GM18951 (cell line): Measurements from ENCODE around the gene PAPOLB.

Experiments
- POLR2A ChIP-seq: IDR thresholded peaks from 4 replicates; pipeline ENCODE4 v1.6.1; 2011; ENCODE audit warnings: mild to moderate bottlenecking; ENCODE audit not compliant: insufficient read length, insufficient read depth; ENCODE audit errors: extremely low read depth
- in situ Hi-C: fragments of 300-500 bp; cut with MboI; formaldehyde crosslinking; loops from one replicate; pipeline ENCODE4 v1.12.0; 2022; ENCODE audit warnings: low sequenced_read_pairs, mixed read lengths, inconsistent platforms; ENCODE audit not compliant: unreplicated experiment

The PAPOLB gene

DNA sequence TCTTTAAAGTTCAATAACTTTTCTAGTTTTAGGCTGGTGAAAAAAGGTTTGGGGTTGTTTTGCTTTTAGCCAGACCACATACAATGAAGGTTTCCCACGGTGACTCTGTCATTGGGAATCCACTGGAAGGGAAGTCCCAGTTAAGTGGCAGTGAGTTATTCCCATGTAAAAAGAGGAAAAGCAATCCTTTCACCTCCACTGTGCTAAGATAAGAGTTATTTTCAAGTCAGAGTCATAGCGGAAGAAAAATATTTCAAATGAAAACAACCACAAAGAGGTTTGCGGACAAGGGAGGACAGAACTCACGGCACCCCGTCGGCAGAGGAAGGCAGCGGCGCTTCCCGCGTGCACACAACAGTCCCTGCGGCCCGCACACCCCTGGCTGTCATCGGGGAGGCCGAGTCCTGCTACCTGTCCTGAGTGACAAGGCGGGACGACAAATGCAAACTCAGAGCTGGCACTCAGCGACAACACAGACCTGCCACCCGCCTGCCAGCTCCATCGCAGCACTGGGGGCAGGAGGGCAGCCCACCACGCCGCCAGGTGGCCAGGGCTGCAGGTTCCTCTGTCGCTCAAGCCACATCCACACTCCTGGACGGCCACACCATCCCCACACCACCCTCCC is 9.3 kb upstream of the PAPOLB start:
- no peak for TF ChIP-seq POLR2A
- in situ Hi-C loops = loop anchor here (25.0 kb wide), 1 partner anchor 216 kb away; no protein-coding TSS in a partner anchor

DNA sequence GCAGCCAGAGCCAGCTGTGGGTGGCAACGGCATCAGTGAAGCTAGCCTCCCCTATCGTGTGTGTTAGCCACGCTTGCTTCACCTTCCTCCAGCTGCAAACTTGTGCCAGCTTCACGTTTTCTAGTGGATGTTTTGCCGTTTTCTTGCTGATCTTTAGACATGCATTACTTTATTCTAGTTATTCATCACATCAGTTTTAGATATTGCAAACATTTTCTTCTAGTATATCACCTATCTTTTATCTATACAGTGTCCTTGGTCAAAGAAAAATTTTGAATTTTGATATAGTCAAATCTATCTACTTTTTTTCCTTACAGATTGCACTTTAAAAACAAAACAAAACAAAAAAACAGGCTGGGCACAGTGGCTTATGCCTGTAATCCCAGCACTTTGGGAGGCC is 6.7 kb upstream of the PAPOLB start:
- TF ChIP-seq POLR2A = no peak
- in situ Hi-C loops = loop anchor here (25.0 kb wide), 1 partner anchor 219 kb away; no protein-coding TSS in a partner anchor

DNA sequence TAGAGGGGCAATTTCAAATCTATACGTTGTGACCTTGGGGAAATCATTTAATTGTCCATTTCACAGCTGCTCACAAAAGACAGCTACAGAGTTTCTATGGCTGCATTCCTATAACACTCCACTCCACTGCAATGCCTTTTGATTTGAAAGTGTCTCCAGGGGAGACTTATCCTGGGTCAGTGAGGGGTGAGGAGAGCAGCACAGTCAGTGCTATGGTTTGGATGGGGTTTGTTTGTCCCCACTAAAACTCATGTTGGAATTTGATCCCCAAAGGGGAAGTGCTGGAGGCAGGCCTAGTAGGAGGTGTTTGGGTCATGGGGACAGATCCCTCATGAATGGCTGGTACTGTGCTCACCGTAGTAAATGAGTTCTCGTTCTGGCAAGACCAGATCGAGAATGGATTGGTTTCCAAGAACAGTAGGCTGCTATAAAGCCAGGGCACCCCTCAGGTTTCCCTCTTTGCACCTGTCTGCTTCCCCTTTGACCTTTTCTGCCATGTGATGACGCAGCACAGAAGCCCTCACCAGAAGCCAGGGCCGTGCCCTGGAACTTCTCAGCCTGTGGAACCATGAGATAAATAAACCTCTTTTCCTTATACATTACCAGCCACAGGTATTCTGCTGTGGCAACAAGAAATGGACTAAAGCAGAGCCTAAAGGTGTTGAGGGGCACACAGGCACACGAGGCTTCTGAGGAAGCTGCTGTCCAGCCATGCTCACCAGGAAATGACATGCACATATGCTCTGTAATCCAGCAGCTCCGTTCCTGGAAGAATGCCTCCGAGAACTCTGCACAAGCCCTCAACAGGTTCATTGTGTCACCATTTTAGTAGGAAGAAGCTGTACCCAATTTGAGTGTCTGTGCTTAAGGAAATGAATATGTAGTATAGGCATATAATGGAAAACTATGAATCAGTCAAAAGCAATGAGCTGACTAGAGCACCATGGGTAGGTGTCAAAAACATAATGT is 5.0 kb upstream of the PAPOLB start:
- in situ Hi-C loops = loop anchor here (25.0 kb wide), 1 partner anchor 220 kb away; no protein-coding TSS in a partner anchor
- TF ChIP-seq POLR2A = no peak

DNA sequence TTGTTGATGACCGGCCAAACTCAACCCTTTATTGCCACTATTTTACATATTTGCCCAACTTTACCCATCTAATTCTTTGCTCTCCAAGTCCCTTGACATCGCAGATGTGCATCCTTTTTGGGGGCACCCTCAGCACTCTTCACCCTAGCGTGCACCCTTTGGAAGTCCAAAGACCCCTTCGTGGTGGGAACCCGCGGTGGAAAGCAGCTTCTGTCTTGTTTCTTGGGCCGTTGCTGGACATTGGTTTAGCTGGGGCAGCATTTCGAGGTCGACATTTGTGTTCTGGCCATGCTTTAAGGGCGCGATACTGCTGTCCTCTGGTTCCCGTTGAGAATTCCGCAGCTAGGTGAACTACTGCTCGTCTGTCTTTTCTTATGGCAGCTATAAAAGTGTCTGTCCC is 326 bp upstream of the PAPOLB start:
- in situ Hi-C loops = loop anchor here (25.0 kb wide), 1 partner anchor 225 kb away; no protein-coding TSS in a partner anchor
- TF ChIP-seq POLR2A = no peak

DNA sequence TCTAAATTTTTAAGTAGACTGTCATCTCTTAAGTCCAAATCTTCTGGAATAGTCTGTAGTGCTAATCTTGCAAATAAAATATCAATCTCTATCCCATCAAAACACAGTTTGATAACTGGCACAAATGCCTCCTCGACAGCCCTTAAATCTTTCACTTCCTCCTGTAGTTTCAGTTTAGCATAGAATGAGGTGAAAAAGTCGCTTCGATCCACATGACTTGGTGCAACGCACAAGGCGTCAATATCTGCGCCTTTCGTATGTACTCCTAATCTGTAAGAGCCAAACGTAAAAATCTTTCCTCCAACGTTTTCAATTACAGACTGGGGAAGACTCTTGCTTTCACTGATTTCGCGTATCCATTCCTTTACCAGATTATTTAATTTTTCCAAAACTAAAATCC is 603 bp downstream of the PAPOLB start:
- no peak for TF ChIP-seq POLR2A
- in situ Hi-C loops = loop anchor here (25.0 kb wide), 1 partner anchor 226 kb away; no protein-coding TSS in a partner anchor

DNA sequence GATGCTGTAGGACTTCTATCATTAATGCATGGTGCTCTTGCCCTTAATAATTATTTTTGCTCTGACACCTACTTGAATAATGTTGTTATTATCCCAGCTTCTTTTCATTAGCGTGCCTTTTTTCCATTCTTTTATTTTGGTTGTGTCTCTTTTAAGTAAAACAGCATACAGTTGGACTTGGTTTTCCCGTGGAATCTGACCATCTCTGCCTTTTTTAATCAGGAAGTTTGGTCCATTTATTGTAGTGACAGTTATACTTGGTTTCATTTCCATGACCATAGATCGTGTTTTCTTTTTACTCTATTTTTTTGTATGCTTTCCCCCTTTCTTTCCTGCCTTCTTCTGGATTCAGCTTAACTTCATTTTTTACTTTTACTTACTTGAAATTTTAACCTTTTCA is 4.6 kb downstream of the PAPOLB start:
- no peak for TF ChIP-seq POLR2A
- in situ Hi-C loops = loop anchor here (25.0 kb wide), 1 partner anchor 230 kb away; no protein-coding TSS in a partner anchor

DNA sequence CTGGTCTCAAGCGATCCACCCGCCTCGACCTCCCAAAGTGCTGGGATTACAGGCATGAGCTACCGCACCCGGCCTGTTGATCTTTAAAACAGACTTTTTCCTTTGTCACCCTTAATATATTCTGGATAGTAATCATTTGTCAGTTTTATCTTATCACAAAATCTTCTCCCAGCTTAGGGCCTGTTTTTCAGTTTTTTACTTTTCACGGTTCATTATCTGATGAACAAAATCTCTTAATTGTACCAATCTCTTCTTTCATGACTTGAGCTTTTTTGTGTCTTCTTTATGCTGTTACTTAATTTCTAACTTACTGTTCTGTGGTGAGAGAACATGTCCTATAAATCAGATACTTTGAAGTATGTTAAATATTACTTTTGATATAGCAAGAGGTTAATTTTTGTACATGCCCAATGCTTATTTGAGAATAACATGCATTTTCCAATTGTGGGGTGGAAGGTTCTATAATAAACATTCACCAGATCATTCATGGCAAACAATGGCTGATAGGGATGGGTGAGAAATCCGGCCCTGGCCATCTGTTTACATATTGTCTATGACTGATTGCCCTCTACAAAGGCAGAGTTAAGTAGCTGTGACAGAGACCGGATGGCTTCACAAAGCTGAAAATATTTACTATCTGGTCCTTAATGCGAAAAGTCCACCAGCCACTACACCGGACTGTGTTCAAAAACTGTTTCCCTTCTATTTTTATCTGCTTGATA is 5.3 kb downstream of the PAPOLB start:
- no peak for TF ChIP-seq POLR2A
- in situ Hi-C loops = loop anchor here (25.0 kb wide), 1 partner anchor 231 kb away; no protein-coding TSS in a partner anchor

DNA sequence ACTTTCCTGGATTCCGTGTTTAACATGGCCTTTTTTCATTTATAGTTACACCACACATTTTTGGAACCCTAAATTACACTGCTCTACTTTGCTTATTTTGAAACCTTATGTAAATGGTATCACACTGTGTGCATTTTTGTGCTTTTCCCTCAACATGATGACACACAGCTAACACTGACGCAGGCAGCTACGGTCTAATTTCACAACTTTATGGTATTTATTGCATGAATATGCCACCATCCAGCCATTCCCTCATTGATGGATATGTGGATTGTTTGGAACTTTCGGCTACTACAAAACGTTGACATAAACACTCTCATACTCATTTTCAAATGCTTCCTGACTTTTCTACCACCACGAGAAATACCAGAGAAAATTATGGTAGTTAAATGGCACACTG is 6.9 kb downstream of the PAPOLB start:
- in situ Hi-C loops = loop anchor here (25.0 kb wide), 1 partner anchor 232 kb away; no protein-coding TSS in a partner anchor
- no peak for TF ChIP-seq POLR2A

DNA sequence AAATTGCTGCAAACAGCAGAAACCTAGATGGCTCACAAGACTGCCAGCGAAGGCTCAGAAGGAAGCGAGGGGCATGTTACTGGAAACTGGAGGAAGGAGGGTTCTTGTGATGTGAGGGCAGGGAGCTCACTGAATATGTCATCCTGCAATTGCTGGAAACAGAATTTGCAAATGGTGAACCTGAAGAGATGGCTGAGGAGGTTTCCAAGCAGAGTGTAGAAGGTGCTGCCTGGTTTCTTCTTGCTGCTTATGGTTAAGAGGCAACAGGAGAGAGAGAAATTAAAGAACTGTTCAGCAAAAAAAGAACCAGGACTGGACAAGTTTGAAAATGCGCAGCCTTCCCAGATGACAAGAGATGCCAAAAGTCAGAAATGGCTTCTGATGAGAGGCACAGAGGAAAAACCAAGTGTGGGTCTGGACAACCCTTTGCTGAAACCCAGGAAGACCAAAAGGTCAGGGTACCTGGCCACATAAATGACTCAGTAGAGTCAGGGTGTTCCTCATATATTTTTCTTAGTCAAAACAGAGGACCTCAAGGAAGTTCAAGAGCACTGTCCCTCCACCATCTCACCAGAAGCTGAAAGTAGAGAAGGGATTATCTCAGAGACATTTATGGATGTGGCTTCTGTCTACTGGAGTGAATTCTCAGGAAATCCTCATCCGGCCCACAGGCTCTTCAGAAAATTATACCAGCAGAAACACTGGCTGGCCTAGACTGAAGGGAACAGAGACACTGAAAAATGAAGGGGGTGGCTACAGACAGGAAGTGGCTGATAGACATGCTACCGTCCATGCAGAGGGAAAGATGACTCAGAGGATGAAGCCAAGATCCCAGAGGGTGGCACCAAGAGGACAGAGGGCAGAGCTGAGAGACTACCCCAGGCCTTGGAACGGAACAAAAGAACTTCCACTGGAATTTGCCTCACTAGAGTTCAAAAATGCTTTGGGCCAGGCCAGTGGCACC is 10.1 kb downstream of the PAPOLB start:
- TF ChIP-seq POLR2A = no peak

DNA sequence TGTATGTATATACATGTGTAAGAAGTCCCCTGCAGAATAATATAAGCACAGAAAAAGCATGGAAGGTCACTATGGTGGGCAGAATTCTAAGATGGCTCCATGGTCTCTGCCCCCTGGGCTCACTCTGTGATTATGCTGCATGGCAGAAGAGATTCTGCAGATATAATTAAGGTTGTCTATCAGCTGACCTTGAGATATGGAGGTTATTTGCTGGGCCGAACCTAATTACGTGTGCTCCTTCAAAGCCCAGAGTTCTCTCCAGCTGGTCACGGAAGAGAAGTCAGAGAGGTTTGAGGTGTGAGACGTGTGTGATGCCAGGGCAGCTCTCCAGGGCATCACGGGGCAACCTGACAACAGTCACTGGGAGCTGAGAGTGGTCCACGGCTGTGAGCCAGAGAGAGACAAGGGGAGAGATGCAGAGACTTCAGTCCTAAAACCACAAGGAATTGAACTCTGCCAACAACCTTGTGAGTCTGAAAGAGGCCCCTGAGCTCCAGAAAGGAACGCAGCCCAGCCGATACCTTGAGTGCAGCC is 11.5 kb downstream of the PAPOLB start:
- in situ Hi-C loops = loop anchor here (25.0 kb wide), 1 partner anchor 237 kb away; no protein-coding TSS in a partner anchor
- no peak for TF ChIP-seq POLR2A

More for the DNA sequence above, 10.1 kb downstream of the PAPOLB start:
- in situ Hi-C loops = loop anchor here (25.0 kb wide), 1 partner anchor 236 kb away; no protein-coding TSS in a partner anchor

DNA sequence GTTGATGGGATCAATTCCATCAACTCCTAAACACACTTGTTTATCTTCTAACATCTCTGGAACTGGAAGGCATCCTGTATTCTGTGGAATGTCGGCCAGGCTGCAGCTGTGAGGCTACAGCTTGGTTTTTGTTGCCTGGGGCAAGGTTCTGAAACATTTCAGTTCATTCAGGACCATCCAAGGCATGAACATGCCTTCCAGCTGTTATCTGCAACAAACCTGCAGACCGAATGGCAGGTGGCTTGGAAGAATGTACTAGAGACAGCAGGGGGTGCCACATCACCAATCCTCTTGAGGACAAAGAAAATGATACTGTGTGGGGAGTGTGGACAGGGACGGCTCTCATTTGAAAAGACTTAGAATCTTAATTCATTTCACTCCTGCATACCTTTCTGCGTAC is 12.4 kb downstream of the PAPOLB start:
- in situ Hi-C loops = no loop called here

More for the DNA sequence above, 12.4 kb downstream of the PAPOLB start:
- TF ChIP-seq POLR2A = no peak
